IMR-90 (cell line): ENCODE data around the gene PKD1L1. TPM values are rescaled to one million over a fixed set of nuclear protein-coding genes. Genes with fewer than 3 reads are reported as not detected.

Experiments used
- ATAC-seq: fragments of 200-7000 bp; cut with Tn5 transposase; 2 replicates; pipeline ENCODE4 v1.9.1; 2020; ENCODE audit warnings: low read depth, mild to moderate bottlenecking, moderate library complexity
- BruUV-seq: library from RNA; stranded (reverse); fragments of 400-500 nt; replicated peaks from 2 replicates; lab custom pipeline; 2021; lab: Mats Ljungman, UMichigan
- CTCF ChIA-PET: fragments of 300-600 bp; formaldehyde crosslinking; extraction: SDS; loops from one replicate; lab custom pipeline; 2021; ENCODE audit warnings: antibody characterized with exemption; lab: Yijun Ruan, JAX
- POLR2A ChIA-PET: fragments of 300-600 bp; sonication (Branson Sonifier 250); formaldehyde crosslinking; loops from one replicate; lab custom pipeline; 2022; ENCODE audit warnings: antibody characterized with exemption; ENCODE audit not compliant: unreplicated experiment; lab: Charles Lee
- DNase-seq: peaks from one replicate; pipeline ENCODE4 v3.0.0; 2013
- H2AFZ ChIP-seq: replicated peaks from 2 replicates; pipeline ENCODE3; 2013; ENCODE audit warnings: low read length, mild to moderate bottlenecking; ENCODE audit not compliant: poor library complexity
- H2AK5ac ChIP-seq: 2 replicates; pipeline ENCODE4 v1.6.1; 2013; ENCODE audit warnings: low read depth, low read length, inconsistent platforms
- H2AK9ac ChIP-seq: replicated peaks from 2 replicates; pipeline ENCODE3; 2013; ENCODE audit warnings: mild to moderate bottlenecking, low read depth, low read length, moderate library complexity; ENCODE audit not compliant: poor library complexity
- H2BK120ac ChIP-seq: 2 replicates; pipeline ENCODE4 v1.6.1; 2013; ENCODE audit warnings: low read depth, low read length, inconsistent platforms
- H2BK15ac ChIP-seq: 3 replicates; pipeline ENCODE4 v1.6.1; 2013; ENCODE audit warnings: low read depth, low read length, inconsistent platforms
- H2BK20ac ChIP-seq: 2 replicates; pipeline ENCODE4 v1.6.1; 2013; ENCODE audit warnings: low read depth, mild to moderate bottlenecking, inconsistent platforms, low read length, moderate library complexity
- H2BK5ac ChIP-seq: 2 replicates; pipeline ENCODE4 v1.6.1; 2013; ENCODE audit warnings: mild to moderate bottlenecking, low read depth, low read length, inconsistent platforms; ENCODE audit not compliant: poor library complexity, severe bottlenecking
- H3K14ac ChIP-seq: replicated peaks from 2 replicates; pipeline ENCODE4 v1.6.1; 2013; ENCODE audit warnings: low read depth, low read length, inconsistent platforms
- H3K18ac ChIP-seq: 2 replicates; pipeline ENCODE4 v1.6.1; 2013; ENCODE audit warnings: low read depth, low read length, control low read depth
- H3K23ac ChIP-seq: 2 replicates; pipeline ENCODE4 v1.6.1; 2013; ENCODE audit warnings: low read depth, low read length, inconsistent platforms
- H3K27ac ChIP-seq: 2 replicates; pipeline ENCODE4 v1.5.1; 2013; ENCODE audit warnings: mild to moderate bottlenecking, control low read depth, low read length; ENCODE audit not compliant: insufficient read depth
- H3K27me3 ChIP-seq: 2 replicates; pipeline ENCODE4 v1.6.1; 2013; ENCODE audit warnings: low read length; ENCODE audit not compliant: control insufficient read depth, insufficient read depth
- H3K36me3 ChIP-seq: 2 replicates; pipeline ENCODE4 v1.6.1; 2013; ENCODE audit warnings: low read length, mixed read lengths; ENCODE audit not compliant: control insufficient read depth, insufficient read depth
- H3K4ac ChIP-seq: 2 replicates; pipeline ENCODE4 v1.6.1; 2013; ENCODE audit warnings: low read depth, low read length, inconsistent platforms
- H3K4me1 ChIP-seq: 2 replicates; pipeline ENCODE4 v1.6.1; 2013; ENCODE audit warnings: low read length, mixed read lengths; ENCODE audit not compliant: control insufficient read depth, insufficient read depth
- H3K4me2 ChIP-seq: 2 replicates; pipeline ENCODE4 v1.6.1; 2013; ENCODE audit warnings: low read depth, mild to moderate bottlenecking, control low read depth, low read length, moderate library complexity
- H3K4me3 ChIP-seq: 2 replicates; pipeline ENCODE4 v1.5.1; 2013; ENCODE audit warnings: low read depth, mild to moderate bottlenecking, control low read depth, low read length, moderate library complexity; ENCODE audit not compliant: insufficient read depth
- H3K56ac ChIP-seq: 2 replicates; pipeline ENCODE4 v1.6.1; 2013; ENCODE audit warnings: low read length, inconsistent platforms; ENCODE audit not compliant: insufficient read depth; ENCODE audit errors: extremely low read depth
- H3K79me1 ChIP-seq, 2 experiments: 2 replicates each; pipeline ENCODE4 v1.6.1; 2013; ENCODE audit warnings: low read length in 2 of 2, inconsistent platforms in 1 of 2, low read depth in 1 of 2
- H3K9ac ChIP-seq: 2 replicates; pipeline ENCODE4 v1.6.1; 2013; ENCODE audit warnings: low read depth, low read length, control low read depth
- H3K9me1 ChIP-seq: 2 replicates; pipeline ENCODE4 v1.6.1; 2013; ENCODE audit warnings: low read length, inconsistent platforms; ENCODE audit not compliant: insufficient read depth
- H3K9me3 ChIP-seq: 2 replicates; pipeline ENCODE4 v1.6.1; 2013; ENCODE audit warnings: low read length; ENCODE audit not compliant: control insufficient read depth, insufficient read depth
- H4K20me1 ChIP-seq: 2 replicates; pipeline ENCODE4 v1.6.1; 2013; ENCODE audit warnings: low read length, inconsistent platforms; ENCODE audit not compliant: insufficient read depth
- H4K5ac ChIP-seq: 2 replicates; pipeline ENCODE4 v1.6.1; 2013; ENCODE audit warnings: mild to moderate bottlenecking, low read depth, low read length, control low read depth
- H4K8ac ChIP-seq, 2 experiments: 2 replicates each; pipeline ENCODE4 v1.6.1; 2013; ENCODE audit warnings: low read depth in 2 of 2, low read length in 2 of 2, control low read depth in 1 of 2, inconsistent platforms in 1 of 2
- H4K91ac ChIP-seq: 2 replicates; pipeline ENCODE4 v1.6.1; 2013; ENCODE audit warnings: low read depth, low read length, inconsistent platforms; ENCODE audit not compliant: insufficient read depth
- FOS ChIP-seq: fragments of 150-350 bp; IDR thresholded peaks from 2 replicates; pipeline ENCODE4 v1.6.1; 2016; ENCODE audit warnings: low read depth, low read length
- MAFK ChIP-seq: IDR thresholded peaks from 2 replicates; pipeline ENCODE4 v1.6.1; 2012; ENCODE audit warnings: low read depth, low read length, improper control_type of control experiment
- WGBS, 2 experiments: methylation state at CpG; one replicate each; pipeline versions ENCODE4 v1.1.5 to v1.1.7; 2013; ENCODE audit warnings: missing lambda C conversion rate in 2 of 2; ENCODE audit not compliant: insufficient read length in 1 of 2; ENCODE audit errors: extremely low coverage in 2 of 2; 5-methylcytosine and 5-hydroxymethylcytosine counted together
- dilution Hi-C: fragments of 300-500 bp; cut with HindIII; formaldehyde crosslinking; loops from one replicate; pipeline ENCODE4 v1.14.3; 2018; ENCODE audit warnings: low sequenced_read_pairs; ENCODE audit not compliant: unreplicated experiment
- in situ Hi-C: fragments of 300-500 bp; cut with MboI; formaldehyde crosslinking; loops from 3 replicates; pipeline ENCODE4 v1.14.3; 2019; ENCODE audit warnings: low sequenced_read_pairs, inconsistent platforms, mixed read lengths
- intact Hi-C: fragments of 100-400 bp; cut with micrococcal nuclease; formaldehyde crosslinking; loops from 2 replicates; pipeline ENCODE4 v1.10.0; 2022
- polyA plus RNA-seq, 3 experiments: library from polyadenylated mRNA; depleted of rRNA; stranded (reverse); fragments of >200 nt; gene quantifications; 2 replicates each; pipeline ENCODE4 v1.2.3, GENCODE V29; 2012; ENCODE audit warnings: low replicate concordance in 1 of 3
- total RNA-seq: library from RNA; depleted of rRNA; stranded (reverse); fragments of >200 nt; gene quantifications from 2 replicates; pipeline ENCODE4 v1.2.3, GENCODE V29; 2012

The PKD1L1 gene
- total and polyA plus RNA-seq, 2 of the 4 experiments (the other 2 are of a cell fraction), result under 0.01 to 0.15 TPM

DNA sequence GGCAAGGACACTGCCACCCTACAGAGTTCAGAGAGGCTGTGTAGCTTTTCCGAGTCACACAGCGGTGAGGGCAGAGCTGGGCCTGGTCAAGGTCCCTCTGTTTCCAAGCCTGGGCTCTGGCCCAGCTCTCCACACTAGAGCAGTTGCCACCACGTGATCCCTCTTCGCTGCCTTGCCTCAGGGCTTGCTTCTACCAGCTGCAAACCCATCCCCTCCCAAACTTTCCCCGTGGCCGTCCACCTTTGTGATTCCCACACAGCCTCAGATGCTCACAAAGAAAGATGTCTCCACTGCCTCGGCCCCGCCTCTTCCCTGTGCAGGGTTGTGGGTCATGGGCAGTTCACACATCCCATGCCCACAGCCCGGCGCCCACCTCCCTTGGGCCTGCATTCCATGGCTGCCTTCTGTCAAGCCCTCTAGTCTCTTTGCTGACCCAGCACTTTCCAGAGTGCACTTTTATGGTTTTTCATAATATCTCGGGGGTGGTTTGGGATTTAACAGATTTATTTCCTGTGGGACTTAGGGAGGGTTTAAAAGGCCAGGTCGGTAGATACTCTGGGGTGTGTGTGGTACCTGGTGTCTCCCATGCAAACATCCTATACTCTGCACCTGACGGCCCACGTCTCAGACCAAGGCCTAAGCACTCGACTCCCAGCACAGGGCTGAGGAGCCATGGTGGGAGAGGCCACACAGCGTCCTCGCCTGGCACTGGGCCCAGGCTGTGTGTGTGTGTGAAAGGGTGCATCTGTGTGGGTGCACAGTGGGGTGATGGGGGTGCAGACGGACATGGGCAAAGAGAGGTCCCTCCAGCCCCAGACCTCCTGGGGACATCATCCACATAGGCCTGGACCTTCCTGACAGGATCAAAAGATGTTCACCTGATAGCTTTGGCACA, 59.6 kb downstream of the PKD1L1 start:
- Histone ChIP-seq H2AFZ (peak overlapping the region; percentile 25), H3K79me1 (no peaks in the 10 kb centered on the region), H4K5ac (no peak overlapping the region), H2AK9ac (no peak overlapping the region), H4K8ac (no peak overlapping the region), H3K9me3 (no peaks in the 10 kb centered on the region), H3K4me2 (no peak overlapping the region), H3K9ac (no peak overlapping the region), H3K27me3 (peaks cover 60% of the 10 kb centered on the region), H2BK15ac (no peak overlapping the region), H2BK120ac (no peak overlapping the region), H4K20me1 (no peaks in the 10 kb centered on the region), H3K4ac (no peak overlapping the region), H2AK5ac (no peak overlapping the region), H3K4me3 (no peak overlapping the region), H3K18ac (no peak overlapping the region), H3K56ac (no peak overlapping the region), H3K9me1 (no peaks in the 10 kb centered on the region), H2BK5ac (no peak overlapping the region), H3K14ac (no peak overlapping the region), H2BK20ac (no peak overlapping the region), H4K91ac (no peak overlapping the region), H3K36me3 (no peaks in the 10 kb centered on the region), H3K4me1 (no peaks in the 10 kb centered on the region), H3K27ac (no peak overlapping the region), H3K23ac (no peak overlapping the region)
- in situ Hi-C loops (no loop called here), dilution Hi-C loops (no loop called here), intact Hi-C loops (no loop called here)
- CTCF ChIA-PET, result no interaction called here
- TF ChIP-seq FOS, result no peak
- TF ChIP-seq MAFK, result peak; percentile 81
- WGBS, 2 experiments, result 33% methylated on average over 4 of the region's 18 CpGs; no CpG with 5 or more reads in 1 of the 2 experiments
- no peak for DNase-seq
- no peak for ATAC-seq
- BruUV-seq, result no TSS peak
- POLR2A ChIA-PET, result no interaction called here
